Epithelial cell of proximal tubule (primary cell): ENCODE data around the gene NEGR1. TPM values are rescaled to one million over a fixed set of nuclear protein-coding genes. Genes with fewer than 3 reads are reported as not detected.
A peak's percentile ranks its signal among the peaks of the same experiment; 100 is the strongest.

Experiments
- DNase-seq: peaks from one replicate; pipeline ENCODE4 v3.0.0-alpha.2; 2011; ENCODE audit warnings: low read depth
- H3K4me3 ChIP-seq: 2 replicates; pipeline ENCODE4 v1.5.1; 2011; ENCODE audit warnings: low read depth, mild to moderate bottlenecking, low read length
- total RNA-seq: library from RNA; depleted of rRNA; stranded (reverse); fragments of >200 nt; gene quantifications from 2 replicates; pipeline ENCODE4 v1.2.3, GENCODE V29; 2015
- TF ChIP-seq, protein P1 (sequence below): conservative IDR thresholded peaks from 2 replicates; pipeline ENCODE4 v1.5.1; 2012; ENCODE audit warnings: low read depth, mild to moderate bottlenecking, low read length

The NEGR1 gene
- total RNA-seq, 1 donor from 2014 or later = 3.1 TPM

DNA sequence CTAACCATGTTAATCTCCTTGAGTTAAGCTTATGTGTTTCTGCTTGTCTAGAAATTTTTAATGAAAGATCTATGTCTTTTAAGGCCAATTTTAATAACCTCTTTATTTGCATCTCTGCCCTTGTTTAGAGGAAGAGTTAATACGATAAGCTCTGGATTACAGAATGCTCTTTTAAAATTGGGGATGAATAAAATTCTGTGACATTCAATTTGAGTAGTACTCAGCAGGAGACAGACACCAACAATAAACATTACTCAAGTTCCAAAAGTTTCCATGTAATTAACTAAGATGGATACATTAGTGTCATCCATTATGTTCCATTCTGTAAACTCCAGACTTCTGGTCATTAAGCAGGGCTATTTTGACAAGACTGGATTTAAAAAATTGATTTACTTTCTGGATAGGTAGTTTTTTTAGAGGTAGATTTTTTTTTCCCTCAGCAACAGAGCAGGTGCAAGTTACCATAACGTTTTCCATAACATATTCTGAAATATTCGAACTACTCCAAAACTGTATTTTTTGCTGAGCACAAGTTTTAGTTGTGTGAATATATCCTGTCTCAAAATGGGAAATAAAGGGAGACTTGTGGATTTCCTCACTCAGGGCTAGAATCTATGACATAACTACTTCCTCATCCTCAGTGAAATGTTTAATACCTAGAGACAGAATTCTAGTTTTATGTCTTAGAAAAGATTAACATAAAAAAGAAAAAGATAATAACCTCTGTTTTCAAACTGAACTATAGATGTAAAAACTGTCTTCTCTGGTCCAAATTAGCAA lies 221.7 kb downstream of the NEGR1 start:
- no peak for DNase-seq
- no peak overlapping the region for H3K4me3 ChIP-seq
- TF ChIP-seq, protein P1, sequence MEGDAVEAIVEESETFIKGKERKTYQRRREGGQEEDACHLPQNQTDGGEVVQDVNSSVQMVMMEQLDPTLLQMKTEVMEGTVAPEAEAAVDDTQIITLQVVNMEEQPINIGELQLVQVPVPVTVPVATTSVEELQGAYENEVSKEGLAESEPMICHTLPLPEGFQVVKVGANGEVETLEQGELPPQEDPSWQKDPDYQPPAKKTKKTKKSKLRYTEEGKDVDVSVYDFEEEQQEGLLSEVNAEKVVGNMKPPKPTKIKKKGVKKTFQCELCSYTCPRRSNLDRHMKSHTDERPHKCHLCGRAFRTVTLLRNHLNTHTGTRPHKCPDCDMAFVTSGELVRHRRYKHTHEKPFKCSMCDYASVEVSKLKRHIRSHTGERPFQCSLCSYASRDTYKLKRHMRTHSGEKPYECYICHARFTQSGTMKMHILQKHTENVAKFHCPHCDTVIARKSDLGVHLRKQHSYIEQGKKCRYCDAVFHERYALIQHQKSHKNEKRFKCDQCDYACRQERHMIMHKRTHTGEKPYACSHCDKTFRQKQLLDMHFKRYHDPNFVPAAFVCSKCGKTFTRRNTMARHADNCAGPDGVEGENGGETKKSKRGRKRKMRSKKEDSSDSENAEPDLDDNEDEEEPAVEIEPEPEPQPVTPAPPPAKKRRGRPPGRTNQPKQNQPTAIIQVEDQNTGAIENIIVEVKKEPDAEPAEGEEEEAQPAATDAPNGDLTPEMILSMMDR = no peak

DNA sequence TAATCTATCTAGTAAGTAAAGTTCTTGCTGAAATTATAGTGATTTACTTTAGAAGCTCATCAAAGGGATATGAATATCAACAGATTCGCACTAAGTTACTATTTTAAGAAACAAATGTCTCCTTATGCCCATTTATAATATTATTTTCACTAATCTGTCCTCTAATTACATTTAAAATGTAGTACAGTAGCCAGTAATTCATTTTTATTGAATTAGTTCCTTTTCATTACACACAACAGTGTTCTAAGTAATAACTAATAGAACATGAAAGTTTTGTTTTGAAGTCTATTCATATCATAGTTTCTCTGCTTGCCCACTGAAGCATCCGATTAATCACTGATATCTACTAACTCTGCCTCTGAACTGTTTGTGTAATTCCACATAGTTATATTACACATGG lies 225.8 kb downstream of the NEGR1 start:
- TF ChIP-seq, protein P1 = no peak
- H3K4me3 ChIP-seq = no peak overlapping the region
- no peak for DNase-seq

DNA sequence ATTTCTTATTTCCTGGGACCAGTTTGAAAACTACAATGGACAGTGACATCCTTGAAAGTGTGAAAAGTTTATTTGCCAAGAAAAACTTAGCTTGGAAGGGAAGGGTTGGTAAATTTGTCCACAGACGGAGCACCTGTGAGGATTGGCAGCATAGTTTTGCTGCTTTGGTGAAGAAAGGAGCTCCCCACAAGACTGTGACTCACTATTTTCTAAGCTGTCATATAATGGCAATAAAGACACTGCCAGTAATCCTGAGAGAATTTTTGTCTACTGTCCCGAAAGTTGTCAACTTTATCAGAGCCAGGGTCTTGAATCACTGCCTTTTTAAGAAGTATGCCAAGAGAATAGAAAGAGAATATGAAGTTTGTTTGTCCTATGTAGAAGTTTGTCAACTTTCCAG lies 230.8 kb downstream of the NEGR1 start:
- no peak for DNase-seq
- no peak overlapping the region for H3K4me3 ChIP-seq
- TF ChIP-seq, protein P1 = no peak

DNA sequence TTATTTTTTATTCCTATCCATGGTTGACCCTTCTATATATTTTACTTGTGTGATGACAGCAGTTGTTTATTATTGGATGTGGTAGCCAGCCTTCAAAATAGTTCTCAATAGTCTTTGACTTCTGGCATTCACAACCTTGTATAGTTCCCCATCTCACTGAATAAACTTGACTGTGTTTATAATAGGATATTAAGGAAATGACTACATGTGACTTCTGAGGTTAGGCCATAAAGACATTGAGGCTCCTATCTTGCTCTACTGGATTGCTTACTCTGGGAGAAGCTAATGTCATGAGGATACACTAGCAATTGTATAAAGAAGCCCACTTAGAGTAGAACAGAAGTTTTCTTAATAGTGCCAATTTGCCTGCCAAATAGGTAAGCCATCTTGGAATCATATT lies 231.8 kb downstream of the NEGR1 start:
- H3K4me3 ChIP-seq = no peak overlapping the region
- DNase-seq = no peak
- TF ChIP-seq, protein P1 = no peak

DNA sequence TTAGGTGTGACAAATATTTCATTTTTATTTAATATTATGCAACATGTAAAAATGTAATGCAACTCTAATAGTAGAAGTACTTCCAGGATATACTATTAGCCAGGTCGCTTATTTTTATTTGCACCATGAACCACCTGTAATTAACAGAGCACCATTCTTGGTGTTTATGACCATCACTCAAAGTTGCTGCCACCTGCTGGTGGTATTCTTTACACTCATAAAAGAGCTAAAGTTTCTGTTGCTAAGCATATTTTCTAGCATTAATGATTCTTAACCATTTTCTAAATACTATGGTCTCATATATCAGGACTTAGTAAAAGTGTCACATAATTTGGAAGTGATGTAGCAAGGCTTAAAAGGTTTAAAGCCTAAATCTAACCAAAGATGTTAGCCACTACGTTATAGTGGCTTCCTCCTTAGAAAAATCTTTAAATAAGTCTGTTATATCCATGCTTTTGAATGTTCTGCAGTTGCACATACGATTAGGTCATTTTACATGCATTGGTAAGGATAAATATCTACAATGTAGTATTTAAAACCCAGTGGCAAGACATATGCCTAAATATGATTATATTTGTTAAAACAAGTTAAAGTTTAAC lies 244.5 kb downstream of the NEGR1 start:
- TF ChIP-seq, protein P1 = peak; percentile 75
- H3K4me3 ChIP-seq = no peak overlapping the region
- no peak for DNase-seq

DNA sequence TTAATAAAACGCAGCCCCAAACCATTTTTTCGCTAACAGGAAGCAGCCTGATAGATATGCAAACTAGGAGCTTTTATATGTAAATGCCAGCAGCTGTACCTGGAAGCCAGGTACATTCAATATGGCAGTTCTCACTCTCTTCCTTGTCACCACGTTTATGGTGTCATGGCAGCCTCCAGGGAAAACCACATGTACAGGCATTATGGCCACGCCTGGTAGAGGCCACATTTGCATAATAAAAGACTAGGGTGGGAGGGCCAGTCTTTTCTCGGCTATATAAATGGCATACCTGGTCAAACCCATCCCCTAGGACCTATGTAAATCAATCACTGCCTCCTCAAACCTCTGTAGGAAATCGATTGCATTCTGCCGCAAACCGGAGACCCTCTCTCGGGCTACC lies 247.5 kb downstream of the NEGR1 start:
- no peak for DNase-seq
- no peak overlapping the region for H3K4me3 ChIP-seq
- TF ChIP-seq, protein P1 = no peak
